ENCODE measurements around the gene RPS6KA2. TPM values are rescaled to one million over a fixed set of nuclear protein-coding genes. Genes with fewer than 3 reads are reported as not detected.

RPS6KA2 gene
- total RNA-seq, 4 donors from 2014 or later, result 52.1 to 84.8 (median 58.7) TPM

DNA sequence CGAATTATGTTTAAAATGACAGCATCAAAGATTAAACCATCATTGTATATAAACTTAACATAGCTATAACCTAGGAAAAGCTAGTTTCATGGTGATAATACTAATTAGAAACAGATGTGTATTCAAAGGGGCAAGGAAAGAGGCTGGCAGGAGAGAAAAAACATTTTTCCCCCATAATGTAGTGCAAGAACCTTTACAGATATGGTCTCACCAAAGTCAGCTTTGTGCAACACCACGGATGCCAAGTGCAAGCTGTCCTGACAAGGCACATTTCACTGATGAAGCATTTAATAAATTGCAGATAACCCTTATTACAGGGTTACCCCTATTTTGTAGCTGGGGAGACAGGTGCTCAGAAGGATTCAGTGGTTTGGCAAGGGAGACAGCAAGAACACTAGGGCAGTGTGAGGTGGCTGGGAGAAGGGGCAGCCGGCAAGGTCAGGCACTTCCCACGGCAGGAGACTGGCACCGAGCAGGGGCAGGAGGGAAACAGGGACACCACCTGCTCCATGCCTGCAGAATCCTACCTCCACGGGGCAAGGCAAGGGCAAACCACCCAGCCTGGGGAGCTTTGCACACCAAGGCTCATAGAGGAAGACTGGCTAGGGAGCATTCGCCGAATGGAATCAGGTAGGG, 6.5 kb downstream of the RPS6KA2 start:
- ATAC-seq (ENCODE audit: low FRiP score) (peak; percentile 10), DNase-seq (ENCODE audit: low spot score) (no peak)
- TF ChIP-seq, protein P1, sequence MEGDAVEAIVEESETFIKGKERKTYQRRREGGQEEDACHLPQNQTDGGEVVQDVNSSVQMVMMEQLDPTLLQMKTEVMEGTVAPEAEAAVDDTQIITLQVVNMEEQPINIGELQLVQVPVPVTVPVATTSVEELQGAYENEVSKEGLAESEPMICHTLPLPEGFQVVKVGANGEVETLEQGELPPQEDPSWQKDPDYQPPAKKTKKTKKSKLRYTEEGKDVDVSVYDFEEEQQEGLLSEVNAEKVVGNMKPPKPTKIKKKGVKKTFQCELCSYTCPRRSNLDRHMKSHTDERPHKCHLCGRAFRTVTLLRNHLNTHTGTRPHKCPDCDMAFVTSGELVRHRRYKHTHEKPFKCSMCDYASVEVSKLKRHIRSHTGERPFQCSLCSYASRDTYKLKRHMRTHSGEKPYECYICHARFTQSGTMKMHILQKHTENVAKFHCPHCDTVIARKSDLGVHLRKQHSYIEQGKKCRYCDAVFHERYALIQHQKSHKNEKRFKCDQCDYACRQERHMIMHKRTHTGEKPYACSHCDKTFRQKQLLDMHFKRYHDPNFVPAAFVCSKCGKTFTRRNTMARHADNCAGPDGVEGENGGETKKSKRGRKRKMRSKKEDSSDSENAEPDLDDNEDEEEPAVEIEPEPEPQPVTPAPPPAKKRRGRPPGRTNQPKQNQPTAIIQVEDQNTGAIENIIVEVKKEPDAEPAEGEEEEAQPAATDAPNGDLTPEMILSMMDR (IDR thresholded peaks at IDR 0.05), result no peak

DNA sequence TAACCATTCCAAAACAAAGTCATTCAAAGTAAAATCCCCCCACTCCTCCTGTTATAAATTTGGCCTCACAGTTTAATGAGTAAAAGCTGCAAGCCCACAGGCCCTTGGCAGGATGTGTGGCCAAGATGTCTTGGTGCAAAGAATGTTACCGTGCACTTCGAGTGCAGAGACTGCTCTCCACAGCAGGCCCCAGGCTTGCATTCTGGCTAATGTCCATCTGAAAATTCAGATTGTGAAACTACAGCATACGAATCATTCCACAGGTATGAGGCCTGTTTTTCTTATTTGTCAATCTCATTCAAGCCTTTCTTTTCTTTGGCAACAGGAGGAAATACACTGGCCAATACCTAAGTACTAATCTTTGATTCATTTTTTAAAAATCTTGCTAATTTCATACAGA, 7.1 kb downstream of the RPS6KA2 start:
- TF ChIP-seq, protein P1 (IDR thresholded peaks at IDR 0.05), result no peak
- ATAC-seq (ENCODE audit: low FRiP score), result peak; percentile 80
- no peak for DNase-seq (ENCODE audit: low spot score)

DNA sequence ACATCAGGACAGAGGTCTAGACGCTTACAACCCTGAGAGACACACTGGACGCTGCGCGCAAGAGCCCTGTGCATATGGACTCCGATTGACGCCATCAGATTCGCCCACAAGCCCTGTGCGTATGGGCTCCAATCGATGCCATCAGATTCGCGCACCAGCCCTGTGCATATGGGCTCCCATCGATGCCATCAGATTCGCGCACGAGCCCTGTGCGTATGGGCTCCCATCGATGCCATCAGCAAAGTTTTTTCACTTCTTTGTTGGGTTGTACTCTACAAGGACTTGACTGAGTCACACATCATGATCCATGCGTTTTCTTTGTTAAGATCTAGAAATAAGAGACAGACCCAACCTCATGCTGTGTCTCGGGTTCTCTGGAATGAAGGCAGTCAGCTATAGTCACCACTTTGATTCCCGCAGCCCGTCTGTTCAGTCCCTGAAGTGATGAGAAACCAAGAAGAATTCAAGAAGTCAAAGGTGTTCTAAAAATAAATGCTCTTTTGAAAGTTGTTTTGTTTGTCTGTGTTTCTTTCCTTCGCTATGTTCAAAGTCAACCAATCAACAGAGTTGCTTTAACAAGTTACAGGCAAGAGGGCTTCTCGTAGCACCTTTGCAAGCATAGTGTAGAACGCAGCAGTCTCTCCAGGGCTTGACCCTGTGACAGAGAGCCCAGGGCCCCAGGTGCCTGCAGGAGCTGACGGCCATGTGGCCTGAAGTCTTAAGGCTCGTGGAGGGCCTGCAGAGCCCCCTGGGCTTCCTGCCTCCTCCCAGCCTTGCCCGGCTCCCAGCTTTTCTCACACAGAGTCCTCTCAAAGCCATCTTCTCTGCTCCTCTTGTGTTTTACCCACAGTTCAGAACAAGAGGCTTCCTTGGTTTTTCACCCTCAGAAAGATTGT, 7.9 kb downstream of the RPS6KA2 start:
- ATAC-seq (ENCODE audit: low FRiP score) (no peak), DNase-seq (ENCODE audit: low spot score) (no peak)

DNA sequence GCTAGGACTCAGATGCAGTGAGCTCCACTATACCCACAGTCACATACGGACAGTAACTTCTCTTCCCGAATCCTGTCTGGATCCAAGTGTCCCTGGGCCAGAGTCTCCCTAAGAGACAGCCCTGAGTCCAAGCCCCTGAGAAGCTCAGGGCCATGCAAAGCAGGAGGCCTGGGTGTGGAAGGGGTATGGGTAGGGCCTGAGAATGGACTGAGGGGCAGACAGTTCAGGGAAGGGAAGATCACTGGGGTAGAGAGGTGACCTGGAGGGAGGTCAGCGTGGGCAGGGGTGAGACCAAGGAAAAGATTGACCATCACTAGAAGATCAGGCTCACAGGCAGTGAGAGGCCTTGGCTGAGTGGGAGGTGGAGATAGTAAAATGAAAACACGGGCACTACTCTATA, 8.8 kb downstream of the RPS6KA2 start:
- DNase-seq (ENCODE audit: low spot score) (no peak), ATAC-seq (ENCODE audit: low FRiP score) (no peak)
- TF ChIP-seq, protein P1 (IDR thresholded peaks at IDR 0.05), result no peak

More for the DNA sequence above, 7.9 kb downstream of the RPS6KA2 start:
- TF ChIP-seq, protein P1 (IDR thresholded peaks at IDR 0.05), result no peak

DNA sequence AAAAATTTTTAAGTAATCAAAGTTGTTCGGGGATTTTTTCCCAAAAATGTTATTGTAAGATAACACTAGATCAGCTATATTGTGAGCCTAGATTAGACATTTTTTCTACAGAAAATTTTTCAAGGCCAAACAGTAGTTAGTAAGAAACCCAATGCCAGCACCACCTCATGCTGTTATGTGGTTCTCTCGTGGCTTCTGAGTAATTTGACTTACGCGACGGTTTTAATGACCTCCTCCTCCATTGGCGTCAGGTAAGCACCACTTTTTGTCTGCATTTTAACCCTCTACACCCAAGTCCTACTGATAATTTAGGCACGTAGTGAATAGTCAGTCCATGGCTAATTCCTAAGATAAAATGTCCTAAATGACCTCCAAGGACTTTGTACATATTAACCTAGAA, 9.7 kb downstream of the RPS6KA2 start:
- no peak for ATAC-seq (ENCODE audit: low FRiP score)
- TF ChIP-seq, protein P1 (IDR thresholded peaks at IDR 0.05), result no peak
- DNase-seq (ENCODE audit: low spot score), result no peak

DNA sequence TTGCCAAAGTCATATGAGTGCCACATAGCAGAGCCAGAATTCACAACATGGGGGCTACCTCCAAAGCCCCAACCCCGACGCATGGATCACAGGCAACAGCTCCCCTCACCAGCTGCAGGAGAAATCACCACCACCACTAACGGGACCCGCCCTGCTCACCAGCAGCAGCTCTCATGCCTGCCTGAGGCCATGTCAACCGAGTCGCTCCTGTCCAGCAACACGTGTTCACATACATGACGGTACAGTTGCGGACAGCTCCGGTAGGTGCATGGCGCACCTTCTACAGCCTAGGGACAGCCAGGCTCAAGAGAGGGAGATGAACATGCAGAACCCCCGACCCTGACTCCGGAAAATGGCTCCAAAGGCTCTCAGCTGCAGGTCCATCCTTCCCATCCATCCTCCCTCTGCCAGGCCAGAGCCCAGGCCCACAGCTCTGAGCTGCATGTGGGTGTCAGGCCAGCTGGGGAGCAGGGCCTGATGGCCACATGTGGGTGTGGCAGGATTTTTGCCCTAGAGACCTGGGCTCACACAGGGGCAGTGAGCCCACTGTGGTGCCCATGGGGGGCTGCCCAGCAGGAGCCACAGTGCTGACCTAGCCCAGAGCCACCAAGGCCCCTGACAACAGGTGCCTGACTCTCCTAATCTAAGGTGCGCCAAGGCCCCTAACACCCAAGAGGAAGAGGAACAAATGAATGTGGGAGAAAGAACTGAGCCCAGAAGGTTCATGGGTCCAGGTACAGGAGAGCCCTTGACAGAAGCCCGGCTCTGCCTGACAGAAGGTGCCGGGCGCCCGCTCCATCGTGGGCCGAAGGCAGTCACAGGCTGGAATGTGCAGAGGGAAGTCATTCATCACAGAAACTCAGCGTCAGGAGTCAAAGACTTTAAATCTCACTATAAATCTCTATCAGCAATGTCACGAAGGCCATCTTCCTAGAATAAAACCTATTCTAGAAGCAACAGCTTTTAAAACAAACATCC, 10.5 kb downstream of the RPS6KA2 start:
- TF ChIP-seq, protein P1 (IDR thresholded peaks at IDR 0.05), result no peak
- no peak for DNase-seq (ENCODE audit: low spot score)
- no peak for ATAC-seq (ENCODE audit: low FRiP score)

Data from omental fat pad (tissue), 4 donors.